UCSD-AML1 (cell line): ENCODE measurements around the gene SUCLA2.
"Not testable (repeated sequence)": the region's sequence is repeated elsewhere in the genome, so short reads cannot be mapped to it uniquely, and the experiment has no call there.

ENCODE experiments used
- DNase-seq: peaks from one replicate; lab custom pipeline; 2025; ENCODE audit not compliant: unreplicated experiment; lab: John Stamatoyannopoulos, UW

Gene SUCLA2

DNA sequence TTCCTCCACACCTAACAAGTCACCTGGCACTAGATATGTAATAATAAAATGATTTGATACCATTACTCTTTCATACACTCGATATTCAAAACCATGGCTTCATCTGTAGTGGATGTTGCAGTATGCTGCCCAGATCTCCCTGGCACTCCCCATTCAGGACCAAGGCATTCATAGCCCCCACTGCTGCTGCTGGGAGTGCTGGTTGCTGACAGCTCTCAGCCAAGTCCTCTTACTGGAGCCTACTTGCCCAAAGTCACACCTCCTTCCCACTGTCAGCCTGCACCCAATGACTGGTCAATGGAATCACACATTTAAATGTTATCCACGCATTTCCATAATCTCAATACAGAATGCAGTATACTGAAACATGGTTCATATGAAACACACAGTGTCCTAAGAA lies 3.7 kb downstream of the SUCLA2 start:
- DNase-seq: no peak

- DNase-seq: no peak
These were observed 9.2 kb downstream of the SUCLA2 start for GRCh38 chr13:47991859-47992258.

GRCh38 chr13:47990920-47991466 lies 10.1 kb downstream of the SUCLA2 start:
- no peak for DNase-seq

DNA sequence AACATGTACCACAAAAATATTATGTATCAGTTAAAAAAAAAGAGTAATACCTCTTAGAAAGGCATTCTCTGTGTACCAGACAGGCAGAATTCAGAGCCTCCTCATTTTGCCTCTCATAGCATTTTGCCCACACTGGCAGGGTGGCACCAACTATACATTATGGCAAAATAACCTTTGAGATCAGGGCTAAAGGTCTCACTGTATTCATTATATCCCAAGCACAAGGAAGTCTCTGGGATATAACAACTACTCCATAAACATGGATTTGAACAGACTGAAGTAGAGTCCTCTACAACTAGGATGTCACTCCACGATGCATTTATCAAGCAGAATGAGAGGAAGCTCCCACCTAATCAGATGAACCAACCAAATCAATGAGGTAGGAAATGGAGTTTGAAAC lies 10.6 kb downstream of the SUCLA2 start:
- DNase-seq: no peak

GRCh38 chr13:47983070-47983469 lies 18.0 kb downstream of the SUCLA2 start:
- no peak for DNase-seq

DNA sequence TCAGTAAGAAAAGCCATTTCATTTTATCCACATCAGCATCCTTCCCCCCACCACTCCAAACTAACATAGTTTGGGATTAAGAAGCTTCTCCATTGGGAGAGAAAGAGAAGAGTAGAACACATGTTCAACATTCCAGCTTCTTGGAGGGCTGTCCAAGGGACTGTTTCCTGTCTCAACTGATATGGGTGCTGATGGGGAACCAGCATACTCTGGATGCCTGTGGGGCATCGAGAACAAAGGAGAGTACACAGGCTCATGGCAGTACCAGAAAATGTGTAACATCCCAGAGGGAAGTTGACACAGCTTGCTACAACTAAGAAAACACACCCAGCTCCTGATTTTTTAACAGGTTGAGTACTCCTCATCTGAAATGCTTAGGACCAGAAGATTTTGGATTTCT lies 24.7 kb downstream of the SUCLA2 start:
- DNase-seq: no peak

- DNase-seq: no peak
These were observed 36.2 kb downstream of the SUCLA2 start for GRCh38 chr13:47964863-47965262.

DNA sequence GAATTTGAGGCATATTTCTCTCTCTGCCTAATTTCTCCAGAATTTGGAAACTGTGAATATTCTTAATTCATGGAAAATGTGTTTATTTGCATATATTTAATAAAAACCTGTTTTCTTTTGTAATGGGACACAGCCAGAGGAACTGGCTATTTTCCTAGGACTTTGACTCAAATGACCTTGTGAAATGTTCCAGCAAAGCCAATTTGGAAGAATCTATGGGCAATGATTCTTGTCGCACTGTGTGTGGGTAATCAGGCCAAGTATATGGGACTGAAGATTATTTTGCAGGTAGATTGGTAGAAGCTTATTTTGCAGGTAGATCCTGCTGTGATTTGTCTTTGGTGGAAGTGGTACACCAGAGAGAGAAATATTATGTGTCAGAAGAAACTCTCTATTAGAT lies 38.8 kb downstream of the SUCLA2 start:
- DNase-seq: no peak

GRCh38 chr13:47959468-47960247 lies 41.4 kb downstream of the SUCLA2 start:
- no peak for DNase-seq

DNA sequence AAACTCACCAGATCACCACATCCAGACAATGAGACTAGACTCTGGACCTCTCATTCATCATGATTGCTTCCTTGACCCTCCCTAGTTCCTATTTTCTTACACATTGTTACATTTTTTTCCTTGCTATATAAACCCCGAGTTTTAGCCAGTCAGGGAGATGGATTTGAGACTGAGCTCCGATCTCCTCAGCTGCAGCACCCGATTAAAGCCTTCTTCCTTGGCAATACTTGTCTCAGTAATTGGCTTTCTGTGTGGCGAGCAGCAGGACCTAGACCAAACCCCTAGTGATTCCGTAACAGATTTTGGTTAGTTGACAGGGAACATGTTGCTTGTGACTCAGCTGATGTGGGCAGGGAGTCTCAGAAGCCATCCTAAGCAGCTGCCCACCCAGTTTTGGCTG lies 44.0 kb downstream of the SUCLA2 start:
- no peak for DNase-seq

DNA sequence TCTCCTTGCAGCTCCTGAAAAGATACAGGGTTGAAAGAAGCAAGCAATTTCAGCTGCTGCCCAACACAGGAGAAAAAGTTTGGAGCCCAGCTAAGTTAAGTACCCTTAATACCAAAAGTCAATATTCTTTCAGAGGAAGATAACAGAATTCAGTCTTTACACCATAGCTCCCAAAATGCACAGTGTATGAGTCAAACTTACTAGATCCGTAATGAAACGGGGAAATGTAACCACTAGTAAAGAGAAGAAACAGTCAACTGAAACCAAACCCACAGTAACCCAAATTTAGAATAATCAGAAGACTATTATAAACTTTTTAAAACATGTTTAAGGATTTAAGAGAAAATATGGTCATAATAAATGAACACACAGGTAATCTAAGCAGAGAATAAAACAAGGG lies 45.2 kb downstream of the SUCLA2 start:
- DNase-seq: no peak

DNA sequence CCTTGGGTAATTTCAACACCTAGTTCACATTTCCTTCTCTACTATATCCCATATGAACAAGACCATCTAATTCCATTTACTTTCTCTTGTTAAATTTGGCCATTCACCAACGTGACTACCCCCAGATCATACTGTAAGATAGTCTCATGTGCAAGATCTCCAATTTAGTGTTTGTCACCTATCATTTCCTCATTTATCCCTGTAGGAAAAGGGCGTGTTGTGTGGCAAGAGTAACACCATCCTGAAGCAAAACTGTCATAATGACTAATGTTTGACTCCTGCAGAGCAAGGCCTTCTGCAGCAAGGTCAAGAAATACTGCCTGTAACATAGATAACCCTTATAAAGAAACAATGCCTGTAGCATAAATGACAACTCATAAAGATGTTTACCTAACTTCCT lies 51.3 kb downstream of the SUCLA2 start:
- no peak for DNase-seq

DNA sequence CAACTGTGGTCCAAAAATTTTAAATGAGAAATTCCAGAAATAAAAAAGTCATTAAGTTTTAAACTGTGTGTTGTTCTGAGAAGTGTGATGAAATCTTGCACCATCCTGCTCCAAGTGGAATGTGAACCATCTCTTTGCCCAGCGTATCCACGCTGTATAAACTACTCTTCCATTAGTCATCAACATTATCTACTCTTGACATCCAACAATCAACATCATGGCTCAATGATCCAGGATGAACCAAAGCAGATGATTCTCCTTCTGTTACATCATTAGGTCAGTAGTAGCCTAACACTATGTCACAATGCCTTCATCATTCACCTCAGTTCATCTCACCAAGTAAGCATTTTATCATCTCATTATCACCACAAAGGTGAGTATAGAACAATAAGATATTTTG lies 55.3 kb downstream of the SUCLA2 start:
- no peak for DNase-seq

GRCh38 chr13:47945146-47945545 lies 55.9 kb downstream of the SUCLA2 start:
- not testable (repeated sequence) for DNase-seq

DNA sequence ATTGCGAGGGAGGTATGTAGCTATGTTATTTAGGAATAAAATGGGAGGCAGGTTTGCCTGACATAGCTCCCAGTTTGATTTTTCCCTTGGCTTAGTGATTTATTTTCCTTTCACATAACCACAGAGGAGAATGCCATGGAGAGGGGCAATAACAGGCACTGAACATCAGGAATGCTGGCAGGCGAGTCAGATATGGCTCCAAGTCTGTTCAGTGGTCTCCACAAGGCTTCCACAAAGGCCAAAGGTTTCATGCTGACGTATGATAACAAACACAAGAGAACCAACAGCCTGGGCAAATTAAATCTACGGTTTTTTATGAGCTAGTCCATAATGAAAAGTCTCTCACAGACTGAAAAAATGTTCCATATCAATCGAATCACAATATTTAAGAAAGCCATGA lies 66.7 kb downstream of the SUCLA2 start:
- DNase-seq: no peak

- DNase-seq: no peak
These were observed 67.8 kb downstream of the SUCLA2 start for GRCh38 chr13:47932950-47933923.

DNA sequence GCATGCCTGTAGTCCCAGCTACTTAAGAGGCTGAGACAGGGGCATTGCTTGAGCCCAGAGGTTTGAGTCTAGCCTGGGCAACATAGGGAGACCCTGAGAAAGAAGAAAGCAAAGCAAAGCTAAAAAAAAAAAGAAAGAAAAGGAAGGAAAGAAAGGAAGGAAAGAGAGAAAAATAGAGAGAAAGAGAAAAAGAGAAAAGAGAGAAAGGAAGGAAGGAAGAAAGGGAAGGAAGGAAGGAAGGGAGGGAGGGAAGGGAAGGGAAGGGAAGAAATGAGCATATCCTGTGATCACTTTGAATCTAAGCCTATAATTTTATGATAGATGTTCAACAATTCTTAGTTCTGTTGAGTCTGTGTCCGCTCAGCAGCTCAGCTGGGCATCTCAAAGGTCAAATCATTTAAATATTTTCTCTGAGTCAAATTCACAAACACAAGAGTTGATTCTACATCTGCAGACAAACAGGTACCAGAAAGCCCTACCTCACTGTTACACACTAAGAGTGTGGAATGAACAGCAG lies 70.4 kb downstream of the SUCLA2 start:
- DNase-seq: no peak

GRCh38 chr13:47929156-47929555 lies 71.9 kb downstream of the SUCLA2 start:
- DNase-seq: no peak

- no peak for DNase-seq
These were observed 84.0 kb downstream of the SUCLA2 start for GRCh38 chr13:47917022-47917574.

DNA sequence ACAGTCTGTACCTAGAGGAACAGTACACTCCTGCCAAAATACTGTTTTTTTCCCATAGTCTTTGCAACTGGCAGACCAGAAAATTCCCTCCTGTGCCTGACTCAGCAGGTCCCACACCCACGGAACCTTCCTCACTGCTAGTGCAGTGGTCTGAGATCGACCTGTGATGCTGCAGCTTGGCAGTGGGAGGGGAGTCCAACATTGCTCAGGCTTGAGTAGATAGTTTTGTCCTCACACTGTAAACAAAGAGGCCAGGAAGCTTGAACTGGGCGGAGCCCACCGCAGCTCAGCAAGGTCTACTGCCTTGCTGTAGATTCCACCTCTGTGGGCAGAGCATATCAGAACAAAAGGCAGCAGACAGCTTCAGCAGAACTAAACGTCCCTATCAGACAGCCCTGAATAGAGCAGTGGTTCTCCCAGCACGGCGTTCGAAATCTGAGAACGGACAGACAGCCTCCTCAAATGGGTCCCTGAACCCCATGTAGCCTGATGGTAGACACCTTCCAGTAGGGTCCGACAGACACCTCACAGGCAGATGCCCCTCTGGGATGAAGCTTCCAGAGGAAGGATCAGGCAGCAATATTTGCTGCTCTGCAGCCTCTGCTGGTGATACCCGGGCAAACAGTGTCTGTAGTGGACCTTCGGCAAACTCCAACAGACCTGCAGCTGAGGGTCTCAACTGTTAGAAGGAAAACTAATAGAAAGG lies 92.7 kb downstream of the SUCLA2 start:
- DNase-seq: no peak

DNA sequence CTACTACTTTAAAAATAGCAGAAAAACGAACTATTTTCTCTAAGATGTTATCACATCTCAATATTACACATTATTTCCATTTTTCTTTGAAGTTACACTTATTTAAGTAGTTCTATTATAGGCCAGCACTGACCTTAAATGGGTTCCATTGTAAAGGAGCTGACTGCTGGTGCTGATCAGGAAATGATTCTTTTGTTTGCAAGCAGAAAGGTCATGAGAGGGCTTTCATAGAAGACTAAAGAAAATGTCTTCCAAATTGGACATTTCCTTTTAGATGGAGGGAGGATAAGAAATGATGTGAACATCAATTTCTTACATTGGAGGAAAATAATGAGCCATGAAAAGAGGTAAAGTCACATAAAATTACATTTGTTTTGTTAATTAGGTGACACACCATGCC lies 96.2 kb downstream of the SUCLA2 start:
- no peak for DNase-seq
